A673 (cell line): ENCODE measurements around the gene SPDL1. TPM values are rescaled to one million over a fixed set of nuclear protein-coding genes. Genes with fewer than 3 reads are reported as not detected.

Experiments
- BruUV-seq: library from RNA; stranded (reverse); fragments of 400-500 nt; replicated peaks from 2 replicates; lab custom pipeline; 2021; lab: Mats Ljungman, UMichigan
- CTCF ChIA-PET: fragments of 300-600 bp; sonication (Branson Sonifier 250); formaldehyde crosslinking; loops from one replicate; lab custom pipeline; 2022; ENCODE audit warnings: antibody characterized with exemption; lab: Charles Lee
- POLR2A ChIA-PET: fragments of 300-600 bp; sonication (Branson Sonifier 250); formaldehyde crosslinking; loops from one replicate; lab custom pipeline; 2022; ENCODE audit warnings: antibody characterized with exemption; ENCODE audit not compliant: low non-redundant PET; lab: Charles Lee
- DNase-seq: peaks from one replicate; pipeline ENCODE4 v3.0.0-alpha.2; 2015; ENCODE audit warnings: low spot score
- H3K27ac ChIP-seq: fragments of 200-600 bp; sonication (generic); 2 replicates; pipeline ENCODE4 v1.5.1; 2016; ENCODE audit warnings: mixed run types, low read depth, mild to moderate bottlenecking, mixed read lengths, antibody characterized with exemption, low read length; ENCODE audit not compliant: poor library complexity, severe bottlenecking
- H3K27me3 ChIP-seq: fragments of 200-600 bp; sonication (generic); replicated peaks from 2 replicates; pipeline ENCODE4 v1.6.1; 2017; ENCODE audit warnings: mixed run types, low read depth, mild to moderate bottlenecking, mixed read lengths, antibody characterized with exemption, low read length; ENCODE audit not compliant: insufficient read depth, poor library complexity
- H3K36me3 ChIP-seq: fragments of 200-600 bp; sonication (generic); 2 replicates; pipeline ENCODE4 v1.6.1; 2016; ENCODE audit warnings: mixed run types, mild to moderate bottlenecking, mixed read lengths, antibody characterized with exemption, low read length; ENCODE audit not compliant: insufficient read depth, poor library complexity, severe bottlenecking
- H3K4me1 ChIP-seq: fragments of 200-600 bp; sonication (generic); 2 replicates; pipeline ENCODE4 v1.6.1; 2017; ENCODE audit warnings: mixed run types, mild to moderate bottlenecking, mixed read lengths, antibody characterized with exemption, low read length; ENCODE audit not compliant: insufficient read depth, poor library complexity, severe bottlenecking
- H3K4me3 ChIP-seq: fragments of 200-600 bp; sonication (generic); 2 replicates; pipeline ENCODE4 v1.5.1; 2016; ENCODE audit warnings: low read depth, mixed run types, mild to moderate bottlenecking, mixed read lengths, low read length; ENCODE audit not compliant: poor library complexity, severe bottlenecking
- H3K9me3 ChIP-seq: fragments of 200-600 bp; sonication (generic); 2 replicates; pipeline ENCODE4 v1.6.1; 2016; ENCODE audit warnings: mixed run types, low read depth, mild to moderate bottlenecking, mixed read lengths, antibody characterized with exemption, low read length; ENCODE audit not compliant: poor library complexity, severe bottlenecking
- CTCF ChIP-seq: fragments of 300-800, 200-600 bp; sonication (generic); conservative IDR thresholded peaks from 2 replicates; pipeline ENCODE4 v1.5.1; 2017; ENCODE audit warnings: low read depth, mild to moderate bottlenecking, antibody characterized with exemption, low read length, moderate library complexity, mixed read lengths
- EZH2 ChIP-seq: fragments of 200-600 bp; sonication (generic); IDR thresholded peaks from 2 replicates; pipeline ENCODE4 v1.6.1; 2017; ENCODE audit warnings: borderline replicate concordance, low read depth, mild to moderate bottlenecking, mixed read lengths, antibody characterized with exemption, low read length; ENCODE audit not compliant: poor library complexity, severe bottlenecking
- intact Hi-C: fragments of 100-400 bp; cut with micrococcal nuclease; formaldehyde crosslinking; loops from one replicate; pipeline ENCODE4 v1.10.0; 2022; ENCODE audit not compliant: unreplicated experiment
- total RNA-seq: library from RNA; stranded (reverse); gene quantifications from 2 replicates; pipeline ENCODE4 v1.2.3, GENCODE V29; 2021

The SPDL1 gene
- total RNA-seq, 1 experiment from 2014 or later: 57.6 TPM

DNA sequence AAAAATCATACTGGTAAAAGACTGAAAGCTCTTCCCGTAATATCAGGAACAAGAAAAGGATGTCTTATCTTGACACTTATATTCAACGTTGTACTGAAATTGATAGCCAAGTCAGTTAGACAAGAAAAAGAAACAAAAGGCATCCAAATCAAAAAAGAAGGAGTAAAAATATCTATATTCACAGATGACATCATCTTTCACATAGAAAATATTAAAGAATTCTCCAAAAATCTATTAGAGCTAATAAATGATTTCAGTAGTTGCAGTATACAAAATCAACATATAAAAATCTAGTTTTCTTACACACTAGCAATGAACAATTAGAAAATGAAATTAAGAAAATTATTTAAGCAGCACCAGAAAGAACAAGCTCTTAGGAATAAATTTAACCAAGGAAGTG, 24.3 kb downstream of the SPDL1 start:
- BruUV-seq: no TSS peak
- no peak for TF ChIP-seq EZH2
- TF ChIP-seq CTCF: no peak
- Histone ChIP-seq H3K4me1 (no peaks in the 10 kb centered on the region), H3K36me3 (peaks cover 15% of the 10 kb centered on the region), H3K27ac (no peak overlapping the region), H3K27me3 (no peaks in the 10 kb centered on the region), H3K9me3 (no peaks in the 10 kb centered on the region), H3K4me3 (no peak overlapping the region)
- intact Hi-C loops: no loop called here
- POLR2A ChIA-PET: no interaction called here
- CTCF ChIA-PET: no interaction called here
- no peak for DNase-seq

GRCh38 chr5:169609716-169610115, 26.1 kb downstream of the SPDL1 start:
- no TSS peak for BruUV-seq
- CTCF ChIA-PET: no interaction called here
- Histone ChIP-seq H3K4me1 (no peaks in the 10 kb centered on the region), H3K9me3 (no peaks in the 10 kb centered on the region), H3K36me3 (peaks cover 5% of the 10 kb centered on the region), H3K4me3 (no peak overlapping the region), H3K27ac (no peak overlapping the region), H3K27me3 (no peaks in the 10 kb centered on the region)
- no peak for DNase-seq
- intact Hi-C loops: no loop called here
- TF ChIP-seq EZH2 (no peak), CTCF (no peak)
- POLR2A ChIA-PET: no interaction called here

DNA sequence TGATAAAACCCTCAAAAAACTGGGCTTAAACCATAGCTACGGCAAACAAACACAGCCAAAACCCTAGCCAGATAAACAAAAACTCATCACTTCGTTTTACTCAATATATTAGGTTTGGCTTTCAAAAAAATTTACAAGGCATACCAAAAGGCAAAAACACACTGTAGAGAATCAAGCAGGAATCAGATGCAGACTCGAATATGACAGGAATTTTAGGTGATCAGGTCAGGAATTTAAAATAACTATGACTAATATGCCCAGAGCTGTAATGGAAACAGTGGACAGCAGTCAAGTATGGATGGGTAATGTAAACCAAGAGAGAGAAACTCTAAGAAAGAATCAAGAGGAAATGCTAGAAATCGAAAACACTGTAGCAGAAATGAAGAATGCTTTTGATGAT, 27.0 kb downstream of the SPDL1 start:
- Histone ChIP-seq H3K36me3 (no peaks in the 10 kb centered on the region), H3K4me1 (no peaks in the 10 kb centered on the region), H3K9me3 (no peaks in the 10 kb centered on the region), H3K27ac (no peak overlapping the region), H3K4me3 (no peak overlapping the region), H3K27me3 (no peaks in the 10 kb centered on the region)
- no peak for TF ChIP-seq CTCF
- no peak for TF ChIP-seq EZH2
- ChIA-PET POLR2A (interaction anchor here (0.6 kb wide), 1 partner anchor 15 kb away, joined by 4 read pairs; no protein-coding TSS in a partner anchor), CTCF (no interaction called here)
- DNase-seq: no peak
- BruUV-seq: no TSS peak
- intact Hi-C loops: no loop called here
